Measurements from ENCODE around the gene PTPN18.
A peak's percentile ranks its signal among the peaks of the same experiment; 100 is the strongest.

PTPN18 gene

GRCh38 chr2:130369965-130370341, 14.1 kb downstream of the PTPN18 start:
- Histone ChIP-seq H3K4me3 (replicated peaks; ENCODE audit: insufficient read depth, low read length) (no peak overlapping the region), H3K27me3 (ENCODE audit: insufficient read depth, poor library complexity, severe bottlenecking) (no peaks in the 10 kb centered on the region), H3K27ac (replicated peaks) (no peak overlapping the region)
- no peak for DNase-seq (ENCODE audit: low read depth in 1 of 2, low spot score in 1 of 2)
- no peak for TF ChIP-seq SPI1 (IDR thresholded peaks at IDR 0.05; ENCODE audit: borderline replicate concordance, low read depth)
- TF ChIP-seq, protein P1, sequence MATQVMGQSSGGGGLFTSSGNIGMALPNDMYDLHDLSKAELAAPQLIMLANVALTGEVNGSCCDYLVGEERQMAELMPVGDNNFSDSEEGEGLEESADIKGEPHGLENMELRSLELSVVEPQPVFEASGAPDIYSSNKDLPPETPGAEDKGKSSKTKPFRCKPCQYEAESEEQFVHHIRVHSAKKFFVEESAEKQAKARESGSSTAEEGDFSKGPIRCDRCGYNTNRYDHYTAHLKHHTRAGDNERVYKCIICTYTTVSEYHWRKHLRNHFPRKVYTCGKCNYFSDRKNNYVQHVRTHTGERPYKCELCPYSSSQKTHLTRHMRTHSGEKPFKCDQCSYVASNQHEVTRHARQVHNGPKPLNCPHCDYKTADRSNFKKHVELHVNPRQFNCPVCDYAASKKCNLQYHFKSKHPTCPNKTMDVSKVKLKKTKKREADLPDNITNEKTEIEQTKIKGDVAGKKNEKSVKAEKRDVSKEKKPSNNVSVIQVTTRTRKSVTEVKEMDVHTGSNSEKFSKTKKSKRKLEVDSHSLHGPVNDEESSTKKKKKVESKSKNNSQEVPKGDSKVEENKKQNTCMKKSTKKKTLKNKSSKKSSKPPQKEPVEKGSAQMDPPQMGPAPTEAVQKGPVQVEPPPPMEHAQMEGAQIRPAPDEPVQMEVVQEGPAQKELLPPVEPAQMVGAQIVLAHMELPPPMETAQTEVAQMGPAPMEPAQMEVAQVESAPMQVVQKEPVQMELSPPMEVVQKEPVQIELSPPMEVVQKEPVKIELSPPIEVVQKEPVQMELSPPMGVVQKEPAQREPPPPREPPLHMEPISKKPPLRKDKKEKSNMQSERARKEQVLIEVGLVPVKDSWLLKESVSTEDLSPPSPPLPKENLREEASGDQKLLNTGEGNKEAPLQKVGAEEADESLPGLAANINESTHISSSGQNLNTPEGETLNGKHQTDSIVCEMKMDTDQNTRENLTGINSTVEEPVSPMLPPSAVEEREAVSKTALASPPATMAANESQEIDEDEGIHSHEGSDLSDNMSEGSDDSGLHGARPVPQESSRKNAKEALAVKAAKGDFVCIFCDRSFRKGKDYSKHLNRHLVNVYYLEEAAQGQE (IDR thresholded peaks at IDR 0.05; ENCODE audit: insufficient replicate concordance, low read depth): no peak
- no peak for TF ChIP-seq GABPA (IDR thresholded peaks at IDR 0.05; ENCODE audit: low read depth)
- no peak for TF ChIP-seq CTCF (IDR thresholded peaks at IDR 0.05; ENCODE audit: insufficient read depth, low read length)
- no peak for TF ChIP-seq POLR2AphosphoS5 (IDR thresholded peaks at IDR 0.05; ENCODE audit: low read depth)

- Histone ChIP-seq H3K27ac (replicated peaks) (no peak overlapping the region), H3K4me3 (replicated peaks; ENCODE audit: insufficient read depth, low read length) (no peak overlapping the region), H3K27me3 (ENCODE audit: insufficient read depth, poor library complexity, severe bottlenecking) (no peaks in the 10 kb centered on the region)
- DNase-seq (ENCODE audit: low read depth in 1 of 2, low spot score in 1 of 2): no peak
- TF ChIP-seq, protein P1 (IDR thresholded peaks at IDR 0.05; ENCODE audit: insufficient replicate concordance, low read depth): no peak
- TF ChIP-seq CTCF (IDR thresholded peaks at IDR 0.05; ENCODE audit: insufficient read depth, low read length) (no peak), SPI1 (IDR thresholded peaks at IDR 0.05; ENCODE audit: borderline replicate concordance, low read depth) (no peak), POLR2AphosphoS5 (IDR thresholded peaks at IDR 0.05; ENCODE audit: low read depth) (no peak), GABPA (IDR thresholded peaks at IDR 0.05; ENCODE audit: low read depth) (no peak)
Observed at GRCh38 chr2:130370490-130370889, 14.6 kb downstream of the PTPN18 start.

DNA sequence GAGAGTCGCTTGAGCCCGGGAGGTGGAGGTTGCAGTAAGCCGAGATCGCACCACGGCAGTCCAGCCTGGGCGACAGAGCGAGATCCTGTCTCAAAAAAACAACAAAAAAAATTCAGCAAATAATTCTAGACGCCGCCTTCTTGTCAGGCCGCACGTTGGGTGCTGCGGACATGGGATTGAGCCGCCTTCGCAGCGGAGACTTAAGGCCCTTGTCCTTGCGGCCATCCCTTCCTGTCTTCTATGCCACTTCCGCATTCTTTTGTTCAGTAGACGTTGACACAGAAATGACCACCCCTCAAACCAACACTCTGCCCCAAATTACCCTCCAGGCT, 15.8 kb downstream of the PTPN18 start:
- DNase-seq (ENCODE audit: low read depth in 1 of 2, low spot score in 1 of 2): peak in 1 of 2 experiments; percentile 72

More for the DNA sequence above, 15.8 kb downstream of the PTPN18 start:
- Histone ChIP-seq H3K4me3 (replicated peaks; ENCODE audit: insufficient read depth, low read length) (peak overlapping the region; percentile 77), H3K27ac (replicated peaks) (peak overlapping the region; percentile 93), H3K27me3 (ENCODE audit: insufficient read depth, poor library complexity, severe bottlenecking) (no peaks in the 10 kb centered on the region)
- TF ChIP-seq GABPA (IDR thresholded peaks at IDR 0.05; ENCODE audit: low read depth) (no peak), SPI1 (IDR thresholded peaks at IDR 0.05; ENCODE audit: borderline replicate concordance, low read depth) (peak; percentile 80; the same call in 1 of the 2 replicates)
- TF ChIP-seq, protein P1 (IDR thresholded peaks at IDR 0.05; ENCODE audit: insufficient replicate concordance, low read depth): peak; percentile 43
